HepG2 (cell line): ENCODE results near the gene FUT3. TPM values are rescaled to one million over a fixed set of nuclear protein-coding genes. Genes with fewer than 3 reads are reported as not detected.

Source experiments
- ATF7-NPFF ChIP-seq: sonication (generic); formaldehyde crosslinking; IDR thresholded peaks from 2 replicates; pipeline ENCODE4 v1.8.1; 2023; ENCODE audit warnings: mild to moderate bottlenecking, low read depth, missing genetic modification reagents, moderate library complexity
- BATF2 ChIP-seq: sonication (generic); formaldehyde crosslinking; IDR thresholded peaks from 2 replicates; pipeline ENCODE4 v1.8.0; 2022; ENCODE audit warnings: mild to moderate bottlenecking, missing genetic modification reagents, moderate library complexity
- CREM ChIP-seq, 2 experiments: sonication (generic) in 1 of 2; formaldehyde crosslinking in 1 of 2; IDR thresholded peaks; 2 replicates each; pipeline versions ENCODE4 v1.4.0 to v1.6.1; 2016 to 2020; ENCODE audit warnings: antibody characterized with exemption in 1 of 2, mild to moderate bottlenecking in 1 of 2, missing genetic modification reagents in 1 of 2
- CTCF ChIP-seq: sonication (generic); formaldehyde crosslinking; IDR thresholded peaks from 2 replicates; pipeline ENCODE4 v1.5.0; 2020; ENCODE audit warnings: mild to moderate bottlenecking, missing genetic modification reagents, moderate library complexity
- DDIT3 ChIP-seq: sonication (generic); formaldehyde crosslinking; IDR thresholded peaks from 2 replicates; pipeline ENCODE4 v1.4.0; 2020; ENCODE audit warnings: mild to moderate bottlenecking, missing genetic modification reagents
- ELF4 ChIP-seq: sonication (generic); formaldehyde crosslinking; IDR thresholded peaks from 2 replicates; pipeline ENCODE4 v1.5.0; 2020; ENCODE audit warnings: missing genetic modification reagents, mild to moderate bottlenecking, moderate library complexity, borderline replicate concordance
- FOXA3 ChIP-seq: IDR thresholded peaks from 2 replicates; pipeline ENCODE4 v1.6.1; 2016; ENCODE audit warnings: missing genetic modification reagents, missing compliant biosample characterization
- IKZF5 ChIP-seq: IDR thresholded peaks from 2 replicates; pipeline ENCODE4 v1.6.1; 2018; ENCODE audit warnings: missing genetic modification reagents, mild to moderate bottlenecking, missing compliant biosample characterization
- KLF6 ChIP-seq: IDR thresholded peaks from 2 replicates; pipeline ENCODE4 v1.8.0; 2016; ENCODE audit warnings: missing biosample characterization, missing genetic modification reagents
- RFXAP ChIP-seq: sonication (generic); formaldehyde crosslinking; IDR thresholded peaks from 2 replicates; pipeline ENCODE4 v1.4.0; 2020; ENCODE audit warnings: missing genetic modification reagents, borderline replicate concordance
- SNAI1 ChIP-seq: sonication (generic); formaldehyde crosslinking; IDR thresholded peaks from 2 replicates; pipeline ENCODE4 v1.5.0; 2020; ENCODE audit warnings: mild to moderate bottlenecking, missing genetic modification reagents, borderline replicate concordance
- SNAPC5 ChIP-seq: sonication (generic); formaldehyde crosslinking; IDR thresholded peaks from 2 replicates; pipeline ENCODE4 v1.8.1; 2023; ENCODE audit warnings: mild to moderate bottlenecking, missing genetic modification reagents, borderline replicate concordance
- XRCC5 ChIP-seq: fragments of 200-400 bp; formaldehyde crosslinking; optimal IDR thresholded peaks from 2 replicates; pipeline ENCODE3; 2017; ENCODE audit warnings: mild to moderate bottlenecking, low read length
- ZBTB21 ChIP-seq: sonication (generic); formaldehyde crosslinking; IDR thresholded peaks from 2 replicates; pipeline ENCODE4 v1.4.0; 2020; ENCODE audit warnings: missing genetic modification reagents
- ZC3H13 ChIP-seq: sonication (generic); formaldehyde crosslinking; IDR thresholded peaks from 2 replicates; pipeline ENCODE4 v1.8.1; 2023; ENCODE audit warnings: mild to moderate bottlenecking, missing genetic modification reagents, moderate library complexity
- ZGPAT ChIP-seq: IDR thresholded peaks from 2 replicates; pipeline ENCODE4 v1.6.1; 2016; ENCODE audit warnings: mild to moderate bottlenecking
- ZMAT3 ChIP-seq: sonication (generic); formaldehyde crosslinking; conservative IDR thresholded peaks from 2 replicates; pipeline ENCODE4 v1.7.0; 2021; ENCODE audit warnings: missing genetic modification reagents
- ZNF264 ChIP-seq: sonication (generic); formaldehyde crosslinking; IDR thresholded peaks from 2 replicates; pipeline ENCODE4 v1.4.0; 2020; ENCODE audit warnings: missing genetic modification reagents
- ZNF34 ChIP-seq: sonication (generic); formaldehyde crosslinking; IDR thresholded peaks from 2 replicates; pipeline ENCODE4 v1.4.0; 2020; ENCODE audit warnings: mild to moderate bottlenecking, missing genetic modification reagents, borderline replicate concordance
- ZNF431 ChIP-seq: sonication (generic); formaldehyde crosslinking; IDR thresholded peaks from 2 replicates; pipeline ENCODE4 v1.9.0; 2022; ENCODE audit warnings: missing genetic modification reagents, low read depth, mild to moderate bottlenecking, borderline replicate concordance
- ZNF605 ChIP-seq: sonication (generic); formaldehyde crosslinking; IDR thresholded peaks from 2 replicates; pipeline ENCODE4 v1.8.0; 2022; ENCODE audit warnings: mild to moderate bottlenecking, missing genetic modification reagents
- ZNF737 ChIP-seq: sonication (generic); formaldehyde crosslinking; IDR thresholded peaks from 2 replicates; pipeline ENCODE4 v1.5.0; 2020; ENCODE audit warnings: missing genetic modification reagents, mild to moderate bottlenecking, borderline replicate concordance
- ZNF839 ChIP-seq: sonication (generic); formaldehyde crosslinking; IDR thresholded peaks from 2 replicates; pipeline ENCODE4 v1.4.0; 2020; ENCODE audit warnings: missing genetic modification reagents, mild to moderate bottlenecking, borderline replicate concordance
- polyA plus RNA-seq, 8 experiments: library from polyadenylated mRNA; depleted of rRNA in 3 of 8; stranded (reverse) in 7 of 8; unstranded in 1 of 8; fragments of >200 nt; fragmentation: Illumina TruSeq in 4 of 8; extraction: Trizol in 4 of 8; gene quantifications; 2 replicates each; pipeline versions ENCODE4 v1.2.1 to v1.2.3, GENCODE V29; 2011 to 2016; ENCODE audit warnings: low read depth in 4 of 8, missing spikeins in 1 of 8, mixed read lengths in 1 of 8; ENCODE audit not compliant: insufficient read depth in 1 of 8
- total RNA-seq, 5 experiments: library from RNA; depleted of rRNA; stranded (reverse); fragments of >200 nt; fragmentation: Illumina TruSeq; extraction: Trizol; gene quantifications; 2 replicates each; pipeline ENCODE4 v1.2.3, GENCODE V29; 2016; ENCODE audit warnings: low read depth in 1 of 5

FUT3 gene
- total and polyA plus RNA-seq, 2 of the 13 experiments (the other 11 are each of a cell fraction or from before 2014, with no cell fraction given) = 0.53 to 1.1 TPM

- TF ChIP-seq BATF2 (CRISPR knock-in tag) = no peak
- TF ChIP-seq SNAI1 (CRISPR knock-in tag) = 0 out of 2 replicates have a peak, but pooled peaks have one; percentile 53
- no peak for TF ChIP-seq ZNF737 (CRISPR knock-in tag)
- TF ChIP-seq KLF6 = no peak
- TF ChIP-seq ZNF431 (CRISPR knock-in tag) = 0 out of 2 replicates have a peak, but pooled peaks have one; percentile 9
- TF ChIP-seq XRCC5 = peak; percentile 34
- no peak for TF ChIP-seq DDIT3 (CRISPR knock-in tag)
- TF ChIP-seq CTCF (CRISPR knock-in tag) = peak; percentile 98
- TF ChIP-seq ZNF34 = peak; percentile 77; the same call in 1 of the 2 replicates
- TF ChIP-seq ZGPAT = peak; percentile 40; the same call in 1 of the 2 replicates
- TF ChIP-seq FOXA3 (CRISPR knock-in tag) = peak; percentile 45; the same call in 1 of the 2 replicates
- 0 out of 2 replicates have a peak, but pooled peaks have one; percentile 59 for TF ChIP-seq RFXAP (CRISPR knock-in tag)
- TF ChIP-seq CREM (IDR thresholded peaks at IDR 0.05) = no peak
- no peak for TF ChIP-seq CREM (CRISPR knock-in tag; IDR thresholded peaks at IDR 0.05)
- TF ChIP-seq ZC3H13 = peak; percentile 94
- TF ChIP-seq ZNF264 (CRISPR knock-in tag) = no peak
- TF ChIP-seq ZNF839 (CRISPR knock-in tag) = no peak
- peak; percentile 60; the same call in 1 of the 2 replicates for TF ChIP-seq IKZF5 (CRISPR knock-in tag)
- TF ChIP-seq ELF4 (CRISPR knock-in tag) = no peak
- TF ChIP-seq SNAPC5 (CRISPR knock-in tag) = no peak
- peak; percentile 60; the same call in 1 of the 2 replicates for TF ChIP-seq ZMAT3
- 0 out of 2 replicates have a peak, but pooled peaks have one; percentile 40 for TF ChIP-seq ZBTB21
- peak; percentile 55; the same call in 1 of the 2 replicates for TF ChIP-seq ATF7-NPFF (CRISPR knock-in tag)
- 0 out of 2 replicates have a peak, but pooled peaks have one; percentile 43 for TF ChIP-seq ZNF605 (CRISPR knock-in tag)
Observed at GRCh38 chr19:5891938-5892771, 40.9 kb upstream of the FUT3 start (continued).
